SK-N-SH (cell line): ENCODE results near the gene MRPS6.

ENCODE experiments used
- CTCF ChIP-seq: fragments of 200-600 bp; sonication (generic); IDR thresholded peaks from 2 replicates; pipeline ENCODE4 v1.6.1; 2017; ENCODE audit warnings: antibody characterized with exemption, mild to moderate bottlenecking, moderate library complexity
- EP300 ChIP-seq, 2 experiments: IDR thresholded peaks; 2 replicates each; pipeline versions ENCODE4 v1.4.0 to v1.6.1; 2012; ENCODE audit warnings: borderline replicate concordance in 1 of 2, low read depth in 1 of 2, low read length in 1 of 2
- SIN3A ChIP-seq: IDR thresholded peaks from 2 replicates; pipeline ENCODE4 v1.6.1; 2012; ENCODE audit warnings: low read depth, mild to moderate bottlenecking, low read length, moderate library complexity, borderline replicate concordance

GRCh38 chr21:34148826-34149558 is 75.6 kb downstream of the MRPS6 start:
- TF ChIP-seq EP300 (IDR thresholded peaks at IDR 0.05; ENCODE audit: borderline replicate concordance in 1 of 2, low read depth in 1 of 2, low read length in 1 of 2) (no peak), CTCF (no peak), SIN3A (no peak)
